ENCODE data around the gene CITED4.

DNA sequence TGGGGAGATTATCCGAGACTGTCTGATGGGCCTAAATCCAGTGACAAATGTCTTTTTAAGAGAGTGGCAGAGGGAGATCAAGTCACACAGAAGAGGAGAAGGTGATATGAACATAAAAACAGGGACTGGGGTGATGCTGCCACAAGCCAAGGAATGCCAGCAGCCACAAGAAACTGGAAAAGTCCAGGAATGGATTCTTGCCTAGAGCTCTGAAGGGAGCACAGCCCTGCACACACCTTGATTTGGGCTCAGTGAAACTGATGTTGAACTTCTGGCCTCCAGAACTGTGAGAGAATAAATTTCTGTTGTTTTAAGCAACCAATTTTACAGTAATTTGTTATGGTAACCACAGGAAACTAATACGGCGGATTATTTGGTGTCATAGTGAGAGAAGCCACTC is 19.5 kb downstream of the CITED4 start:
- TF ChIP-seq, protein P1, sequence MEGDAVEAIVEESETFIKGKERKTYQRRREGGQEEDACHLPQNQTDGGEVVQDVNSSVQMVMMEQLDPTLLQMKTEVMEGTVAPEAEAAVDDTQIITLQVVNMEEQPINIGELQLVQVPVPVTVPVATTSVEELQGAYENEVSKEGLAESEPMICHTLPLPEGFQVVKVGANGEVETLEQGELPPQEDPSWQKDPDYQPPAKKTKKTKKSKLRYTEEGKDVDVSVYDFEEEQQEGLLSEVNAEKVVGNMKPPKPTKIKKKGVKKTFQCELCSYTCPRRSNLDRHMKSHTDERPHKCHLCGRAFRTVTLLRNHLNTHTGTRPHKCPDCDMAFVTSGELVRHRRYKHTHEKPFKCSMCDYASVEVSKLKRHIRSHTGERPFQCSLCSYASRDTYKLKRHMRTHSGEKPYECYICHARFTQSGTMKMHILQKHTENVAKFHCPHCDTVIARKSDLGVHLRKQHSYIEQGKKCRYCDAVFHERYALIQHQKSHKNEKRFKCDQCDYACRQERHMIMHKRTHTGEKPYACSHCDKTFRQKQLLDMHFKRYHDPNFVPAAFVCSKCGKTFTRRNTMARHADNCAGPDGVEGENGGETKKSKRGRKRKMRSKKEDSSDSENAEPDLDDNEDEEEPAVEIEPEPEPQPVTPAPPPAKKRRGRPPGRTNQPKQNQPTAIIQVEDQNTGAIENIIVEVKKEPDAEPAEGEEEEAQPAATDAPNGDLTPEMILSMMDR (IDR thresholded peaks at IDR 0.05; ENCODE audit: poor library complexity, severe bottlenecking), result no peak
- TF ChIP-seq TAF1 (IDR thresholded peaks at IDR 0.05; ENCODE audit: low read depth) (no peak), EZH2 (IDR thresholded peaks at IDR 0.05; ENCODE audit: borderline replicate concordance, insufficient read depth, low read length, poor library complexity, severe bottlenecking) (no peak), EP300 (conservative IDR thresholded peaks at IDR 0.05; ENCODE audit: poor library complexity, severe bottlenecking) (no peak), POLR2AphosphoS5 (IDR thresholded peaks at IDR 0.05) (no peak)
- TF ChIP-seq, protein P2, sequence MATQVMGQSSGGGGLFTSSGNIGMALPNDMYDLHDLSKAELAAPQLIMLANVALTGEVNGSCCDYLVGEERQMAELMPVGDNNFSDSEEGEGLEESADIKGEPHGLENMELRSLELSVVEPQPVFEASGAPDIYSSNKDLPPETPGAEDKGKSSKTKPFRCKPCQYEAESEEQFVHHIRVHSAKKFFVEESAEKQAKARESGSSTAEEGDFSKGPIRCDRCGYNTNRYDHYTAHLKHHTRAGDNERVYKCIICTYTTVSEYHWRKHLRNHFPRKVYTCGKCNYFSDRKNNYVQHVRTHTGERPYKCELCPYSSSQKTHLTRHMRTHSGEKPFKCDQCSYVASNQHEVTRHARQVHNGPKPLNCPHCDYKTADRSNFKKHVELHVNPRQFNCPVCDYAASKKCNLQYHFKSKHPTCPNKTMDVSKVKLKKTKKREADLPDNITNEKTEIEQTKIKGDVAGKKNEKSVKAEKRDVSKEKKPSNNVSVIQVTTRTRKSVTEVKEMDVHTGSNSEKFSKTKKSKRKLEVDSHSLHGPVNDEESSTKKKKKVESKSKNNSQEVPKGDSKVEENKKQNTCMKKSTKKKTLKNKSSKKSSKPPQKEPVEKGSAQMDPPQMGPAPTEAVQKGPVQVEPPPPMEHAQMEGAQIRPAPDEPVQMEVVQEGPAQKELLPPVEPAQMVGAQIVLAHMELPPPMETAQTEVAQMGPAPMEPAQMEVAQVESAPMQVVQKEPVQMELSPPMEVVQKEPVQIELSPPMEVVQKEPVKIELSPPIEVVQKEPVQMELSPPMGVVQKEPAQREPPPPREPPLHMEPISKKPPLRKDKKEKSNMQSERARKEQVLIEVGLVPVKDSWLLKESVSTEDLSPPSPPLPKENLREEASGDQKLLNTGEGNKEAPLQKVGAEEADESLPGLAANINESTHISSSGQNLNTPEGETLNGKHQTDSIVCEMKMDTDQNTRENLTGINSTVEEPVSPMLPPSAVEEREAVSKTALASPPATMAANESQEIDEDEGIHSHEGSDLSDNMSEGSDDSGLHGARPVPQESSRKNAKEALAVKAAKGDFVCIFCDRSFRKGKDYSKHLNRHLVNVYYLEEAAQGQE (IDR thresholded peaks at IDR 0.05; ENCODE audit: borderline replicate concordance), result no peak
